IMR-90 (cell line): ENCODE measurements around the gene DLG4. TPM values are rescaled to one million over a fixed set of nuclear protein-coding genes. Genes with fewer than 3 reads are reported as not detected.
A peak's percentile ranks its signal among the peaks of the same experiment; 100 is the strongest.

Experiments used
- ATAC-seq: fragments of 200-7000 bp; cut with Tn5 transposase; 2 replicates; pipeline ENCODE4 v1.9.1; 2020; ENCODE audit warnings: low read depth, mild to moderate bottlenecking, moderate library complexity
- BruUV-seq: library from RNA; stranded (reverse); fragments of 400-500 nt; replicated peaks from 2 replicates; lab custom pipeline; 2021; lab: Mats Ljungman, UMichigan
- CTCF ChIA-PET: fragments of 300-600 bp; formaldehyde crosslinking; extraction: SDS; loops from one replicate; lab custom pipeline; 2021; ENCODE audit warnings: antibody characterized with exemption; lab: Yijun Ruan, JAX
- POLR2A ChIA-PET: fragments of 300-600 bp; sonication (Branson Sonifier 250); formaldehyde crosslinking; loops from one replicate; lab custom pipeline; 2022; ENCODE audit warnings: antibody characterized with exemption; ENCODE audit not compliant: unreplicated experiment; lab: Charles Lee
- DNase-seq: peaks from one replicate; pipeline ENCODE4 v3.0.0; 2013
- H2AFZ ChIP-seq: replicated peaks from 2 replicates; pipeline ENCODE3; 2013; ENCODE audit warnings: low read length, mild to moderate bottlenecking; ENCODE audit not compliant: poor library complexity
- H2AK5ac ChIP-seq: 2 replicates; pipeline ENCODE4 v1.6.1; 2013; ENCODE audit warnings: low read depth, low read length, inconsistent platforms
- H2AK9ac ChIP-seq: replicated peaks from 2 replicates; pipeline ENCODE3; 2013; ENCODE audit warnings: mild to moderate bottlenecking, low read depth, low read length, moderate library complexity; ENCODE audit not compliant: poor library complexity
- H2BK120ac ChIP-seq: 2 replicates; pipeline ENCODE4 v1.6.1; 2013; ENCODE audit warnings: low read depth, low read length, inconsistent platforms
- H2BK15ac ChIP-seq: 3 replicates; pipeline ENCODE4 v1.6.1; 2013; ENCODE audit warnings: low read depth, low read length, inconsistent platforms
- H2BK20ac ChIP-seq: 2 replicates; pipeline ENCODE4 v1.6.1; 2013; ENCODE audit warnings: low read depth, mild to moderate bottlenecking, inconsistent platforms, low read length, moderate library complexity
- H2BK5ac ChIP-seq: 2 replicates; pipeline ENCODE4 v1.6.1; 2013; ENCODE audit warnings: mild to moderate bottlenecking, low read depth, low read length, inconsistent platforms; ENCODE audit not compliant: poor library complexity, severe bottlenecking
- H3K14ac ChIP-seq: replicated peaks from 2 replicates; pipeline ENCODE4 v1.6.1; 2013; ENCODE audit warnings: low read depth, low read length, inconsistent platforms
- H3K18ac ChIP-seq: 2 replicates; pipeline ENCODE4 v1.6.1; 2013; ENCODE audit warnings: low read depth, low read length, control low read depth
- H3K23ac ChIP-seq: 2 replicates; pipeline ENCODE4 v1.6.1; 2013; ENCODE audit warnings: low read depth, low read length, inconsistent platforms
- H3K27ac ChIP-seq: 2 replicates; pipeline ENCODE4 v1.5.1; 2013; ENCODE audit warnings: mild to moderate bottlenecking, control low read depth, low read length; ENCODE audit not compliant: insufficient read depth
- H3K27me3 ChIP-seq: 2 replicates; pipeline ENCODE4 v1.6.1; 2013; ENCODE audit warnings: low read length; ENCODE audit not compliant: control insufficient read depth, insufficient read depth
- H3K36me3 ChIP-seq: 2 replicates; pipeline ENCODE4 v1.6.1; 2013; ENCODE audit warnings: low read length, mixed read lengths; ENCODE audit not compliant: control insufficient read depth, insufficient read depth
- H3K4ac ChIP-seq: 2 replicates; pipeline ENCODE4 v1.6.1; 2013; ENCODE audit warnings: low read depth, low read length, inconsistent platforms
- H3K4me1 ChIP-seq: 2 replicates; pipeline ENCODE4 v1.6.1; 2013; ENCODE audit warnings: low read length, mixed read lengths; ENCODE audit not compliant: control insufficient read depth, insufficient read depth
- H3K4me2 ChIP-seq: 2 replicates; pipeline ENCODE4 v1.6.1; 2013; ENCODE audit warnings: low read depth, mild to moderate bottlenecking, control low read depth, low read length, moderate library complexity
- H3K4me3 ChIP-seq: 2 replicates; pipeline ENCODE4 v1.5.1; 2013; ENCODE audit warnings: low read depth, mild to moderate bottlenecking, control low read depth, low read length, moderate library complexity; ENCODE audit not compliant: insufficient read depth
- H3K56ac ChIP-seq: 2 replicates; pipeline ENCODE4 v1.6.1; 2013; ENCODE audit warnings: low read length, inconsistent platforms; ENCODE audit not compliant: insufficient read depth; ENCODE audit errors: extremely low read depth
- H3K79me1 ChIP-seq, 2 experiments: 2 replicates each; pipeline ENCODE4 v1.6.1; 2013; ENCODE audit warnings: low read length in 2 of 2, inconsistent platforms in 1 of 2, low read depth in 1 of 2
- H3K9ac ChIP-seq: 2 replicates; pipeline ENCODE4 v1.6.1; 2013; ENCODE audit warnings: low read depth, low read length, control low read depth
- H3K9me1 ChIP-seq: 2 replicates; pipeline ENCODE4 v1.6.1; 2013; ENCODE audit warnings: low read length, inconsistent platforms; ENCODE audit not compliant: insufficient read depth
- H3K9me3 ChIP-seq: 2 replicates; pipeline ENCODE4 v1.6.1; 2013; ENCODE audit warnings: low read length; ENCODE audit not compliant: control insufficient read depth, insufficient read depth
- H4K20me1 ChIP-seq: 2 replicates; pipeline ENCODE4 v1.6.1; 2013; ENCODE audit warnings: low read length, inconsistent platforms; ENCODE audit not compliant: insufficient read depth
- H4K5ac ChIP-seq: 2 replicates; pipeline ENCODE4 v1.6.1; 2013; ENCODE audit warnings: mild to moderate bottlenecking, low read depth, low read length, control low read depth
- H4K8ac ChIP-seq, 2 experiments: 2 replicates each; pipeline ENCODE4 v1.6.1; 2013; ENCODE audit warnings: low read depth in 2 of 2, low read length in 2 of 2, control low read depth in 1 of 2, inconsistent platforms in 1 of 2
- H4K91ac ChIP-seq: 2 replicates; pipeline ENCODE4 v1.6.1; 2013; ENCODE audit warnings: low read depth, low read length, inconsistent platforms; ENCODE audit not compliant: insufficient read depth
- CHD1 ChIP-seq: IDR thresholded peaks from 2 replicates; pipeline ENCODE4 v1.6.1; 2012; ENCODE audit warnings: low read depth, low read length, improper control_type of control experiment
- MAZ ChIP-seq: IDR thresholded peaks from 2 replicates; pipeline ENCODE4 v1.6.1; 2012; ENCODE audit warnings: low read depth, mild to moderate bottlenecking, low read length, improper control_type of control experiment, moderate library complexity, borderline replicate concordance
- POLR2A ChIP-seq: IDR thresholded peaks from 2 replicates; pipeline ENCODE4 v1.6.1; 2012; ENCODE audit warnings: mild to moderate bottlenecking, low read depth, low read length
- RAD21 ChIP-seq: IDR thresholded peaks from 2 replicates; pipeline ENCODE4 v1.6.1; 2012; ENCODE audit warnings: low read length, improper control_type of control experiment
- SMC3 ChIP-seq: fragments of 150-350 bp; IDR thresholded peaks from 2 replicates; pipeline ENCODE4 v1.6.1; 2016; ENCODE audit warnings: low read depth, mild to moderate bottlenecking, antibody characterized with exemption, low read length, moderate library complexity
- WGBS, 2 experiments: methylation state at CpG; one replicate each; pipeline versions ENCODE4 v1.1.5 to v1.1.7; 2013; ENCODE audit warnings: missing lambda C conversion rate in 2 of 2; ENCODE audit not compliant: insufficient read length in 1 of 2; ENCODE audit errors: extremely low coverage in 2 of 2; 5-methylcytosine and 5-hydroxymethylcytosine counted together
- dilution Hi-C: fragments of 300-500 bp; cut with HindIII; formaldehyde crosslinking; loops from one replicate; pipeline ENCODE4 v1.14.3; 2018; ENCODE audit warnings: low sequenced_read_pairs; ENCODE audit not compliant: unreplicated experiment
- in situ Hi-C: fragments of 300-500 bp; cut with MboI; formaldehyde crosslinking; loops from 3 replicates; pipeline ENCODE4 v1.14.3; 2019; ENCODE audit warnings: low sequenced_read_pairs, inconsistent platforms, mixed read lengths
- intact Hi-C: fragments of 100-400 bp; cut with micrococcal nuclease; formaldehyde crosslinking; loops from 2 replicates; pipeline ENCODE4 v1.10.0; 2022
- polyA plus RNA-seq, 3 experiments: library from polyadenylated mRNA; depleted of rRNA; stranded (reverse); fragments of >200 nt; gene quantifications; 2 replicates each; pipeline ENCODE4 v1.2.3, GENCODE V29; 2012; ENCODE audit warnings: low replicate concordance in 1 of 3
- total RNA-seq: library from RNA; depleted of rRNA; stranded (reverse); fragments of >200 nt; gene quantifications from 2 replicates; pipeline ENCODE4 v1.2.3, GENCODE V29; 2012
- TF ChIP-seq, protein P1 (sequence below): fragments of 150-350 bp; IDR thresholded peaks from 2 replicates; pipeline ENCODE4 v1.6.1; 2016; ENCODE audit warnings: low read depth, mild to moderate bottlenecking, low read length, moderate library complexity, borderline replicate concordance
- TF ChIP-seq, protein P2 (sequence below): conservative IDR thresholded peaks from 2 replicates; pipeline ENCODE4 v1.5.1; 2012; ENCODE audit warnings: mild to moderate bottlenecking, low read depth, low read length, improper control_type of control experiment

The DLG4 gene
- total and polyA plus RNA-seq, 2 of the 4 experiments (the other 2 are of a cell fraction): 8.2 to 30.5 TPM

DNA sequence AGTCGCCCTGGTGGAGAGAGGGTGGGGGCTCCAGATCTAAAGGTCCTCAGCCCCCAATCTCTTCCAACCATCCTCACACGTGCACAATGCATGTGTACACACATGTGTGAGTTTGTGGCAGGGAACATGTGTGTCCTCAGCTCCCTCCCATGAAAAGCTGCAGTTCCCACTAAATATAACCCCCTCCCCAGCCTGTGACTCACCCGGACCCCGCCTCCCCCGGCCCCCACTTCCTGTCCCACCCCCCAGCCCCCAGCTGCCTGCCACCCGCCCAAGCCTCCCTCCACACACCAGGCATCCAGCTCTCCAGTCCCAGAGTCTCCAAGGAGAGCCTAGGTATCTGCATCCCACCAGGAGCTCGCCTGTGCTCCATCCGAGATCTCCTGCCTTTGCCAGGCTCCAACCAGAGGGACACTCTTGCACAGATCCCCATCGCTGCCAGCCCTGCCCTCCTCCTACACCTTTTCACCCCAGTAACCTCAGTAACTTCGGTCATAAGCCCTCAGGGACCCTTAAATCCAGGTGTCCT is 3.9 kb downstream of the DLG4 start:
- peak overlapping the region; percentile 90 for H3K4me2 ChIP-seq
- H3K18ac ChIP-seq: no peak overlapping the region
- peaks cover 58% of the 10 kb centered on the region for H4K20me1 ChIP-seq
- H2AK5ac ChIP-seq: peak overlapping the region; percentile 92
- 0 out of 2 replicates have a peak overlapping the region, but pooled peaks have one; percentile 9 for H2BK20ac ChIP-seq
- H3K4ac ChIP-seq: peak overlapping the region; percentile 76
- H3K56ac ChIP-seq: no peak overlapping the region
- intact Hi-C loops (no loop called here), in situ Hi-C loops (no loop called here), dilution Hi-C loops (no loop called here)
- ATAC-seq: no peak
- H3K9me3 ChIP-seq: no peaks in the 10 kb centered on the region
- H3K4me1 ChIP-seq: peaks cover 21% of the 10 kb centered on the region
- H3K9me1 ChIP-seq: peaks cover 21% of the 10 kb centered on the region
- H3K27ac ChIP-seq: peak overlapping the region; percentile 56
- no peak overlapping the region for H2BK120ac ChIP-seq
- H2BK15ac ChIP-seq: 0 out of 3 replicates have a peak overlapping the region, but pooled peaks have one; percentile 6
- H2BK5ac ChIP-seq: peak overlapping the region; percentile 31
- H3K27me3 ChIP-seq: no peaks in the 10 kb centered on the region
- BruUV-seq: no TSS peak
- WGBS, 2 experiments: 0% methylated on average over 3 of the region's 10 CpGs; no CpG with 5 or more reads in 1 of the 2 experiments
- H3K79me1 ChIP-seq: peaks cover 4 to 78% of the 10 kb centered on the region in 2 experiments; a peak in 3 of 4 replicates
- H2AFZ ChIP-seq: peak overlapping the region; percentile 46
- peak overlapping the region; percentile 72 for H3K14ac ChIP-seq
- TF ChIP-seq SMC3 (no peak), MAZ (no peak; the same call in 1 of the 2 replicates), CHD1 (no peak), POLR2A (0 out of 2 replicates have a peak, but pooled peaks have one; percentile 29), RAD21 (no peak)
- TF ChIP-seq, protein P1, sequence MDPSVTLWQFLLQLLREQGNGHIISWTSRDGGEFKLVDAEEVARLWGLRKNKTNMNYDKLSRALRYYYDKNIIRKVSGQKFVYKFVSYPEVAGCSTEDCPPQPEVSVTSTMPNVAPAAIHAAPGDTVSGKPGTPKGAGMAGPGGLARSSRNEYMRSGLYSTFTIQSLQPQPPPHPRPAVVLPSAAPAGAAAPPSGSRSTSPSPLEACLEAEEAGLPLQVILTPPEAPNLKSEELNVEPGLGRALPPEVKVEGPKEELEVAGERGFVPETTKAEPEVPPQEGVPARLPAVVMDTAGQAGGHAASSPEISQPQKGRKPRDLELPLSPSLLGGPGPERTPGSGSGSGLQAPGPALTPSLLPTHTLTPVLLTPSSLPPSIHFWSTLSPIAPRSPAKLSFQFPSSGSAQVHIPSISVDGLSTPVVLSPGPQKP: no peak
- TF ChIP-seq, protein P2, sequence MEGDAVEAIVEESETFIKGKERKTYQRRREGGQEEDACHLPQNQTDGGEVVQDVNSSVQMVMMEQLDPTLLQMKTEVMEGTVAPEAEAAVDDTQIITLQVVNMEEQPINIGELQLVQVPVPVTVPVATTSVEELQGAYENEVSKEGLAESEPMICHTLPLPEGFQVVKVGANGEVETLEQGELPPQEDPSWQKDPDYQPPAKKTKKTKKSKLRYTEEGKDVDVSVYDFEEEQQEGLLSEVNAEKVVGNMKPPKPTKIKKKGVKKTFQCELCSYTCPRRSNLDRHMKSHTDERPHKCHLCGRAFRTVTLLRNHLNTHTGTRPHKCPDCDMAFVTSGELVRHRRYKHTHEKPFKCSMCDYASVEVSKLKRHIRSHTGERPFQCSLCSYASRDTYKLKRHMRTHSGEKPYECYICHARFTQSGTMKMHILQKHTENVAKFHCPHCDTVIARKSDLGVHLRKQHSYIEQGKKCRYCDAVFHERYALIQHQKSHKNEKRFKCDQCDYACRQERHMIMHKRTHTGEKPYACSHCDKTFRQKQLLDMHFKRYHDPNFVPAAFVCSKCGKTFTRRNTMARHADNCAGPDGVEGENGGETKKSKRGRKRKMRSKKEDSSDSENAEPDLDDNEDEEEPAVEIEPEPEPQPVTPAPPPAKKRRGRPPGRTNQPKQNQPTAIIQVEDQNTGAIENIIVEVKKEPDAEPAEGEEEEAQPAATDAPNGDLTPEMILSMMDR: no peak
- H3K4me3 ChIP-seq: peak overlapping the region; percentile 55
- POLR2A ChIA-PET: no interaction called here
- peak overlapping the region in 1 of 2 experiments; percentile 30; a peak in 1 of 4 replicates for H4K8ac ChIP-seq
- H4K91ac ChIP-seq: peak overlapping the region; percentile 29
- peak overlapping the region; percentile 82 for H3K23ac ChIP-seq
- DNase-seq: peak; percentile 14
- H4K5ac ChIP-seq: no peak overlapping the region
- no peaks in the 10 kb centered on the region for H3K36me3 ChIP-seq
- CTCF ChIA-PET: interaction anchor here (0.8 kb wide), 1 partner anchor 305 kb away, joined by 3 read pairs; no protein-coding TSS in a partner anchor
- H3K9ac ChIP-seq: peak overlapping the region; percentile 70
- peak overlapping the region; percentile 97 for H2AK9ac ChIP-seq
